OCI-LY1 (cell line): ENCODE measurements around the gene CEP126.

ENCODE experiments used
- H2AFZ ChIP-seq: fragments of 200-600 bp; sonication (generic), shearing (Covaris generic); 2 replicates; pipeline ENCODE4 v1.6.0; 2014; ENCODE audit warnings: antibody characterized with exemption, mild to moderate bottlenecking, low read length
- H3F3A ChIP-seq: fragments of 200-600 bp; sonication (generic), shearing (Covaris generic); 2 replicates; pipeline ENCODE4 v1.6.0; 2014; ENCODE audit warnings: mild to moderate bottlenecking, antibody characterized with exemption, low read length, moderate library complexity; ENCODE audit not compliant: insufficient read depth
- H3K27ac ChIP-seq: fragments of 200-600 bp; sonication (generic); 2 replicates; pipeline ENCODE4 v1.5.1; 2014; ENCODE audit warnings: low read length, mixed run types, mild to moderate bottlenecking, low read depth; ENCODE audit not compliant: poor library complexity, severe bottlenecking
- H3K27me3 ChIP-seq: fragments of 200-600 bp; sonication (generic); 2 replicates; pipeline ENCODE4 v1.6.0; 2014; ENCODE audit warnings: antibody characterized with exemption, mild to moderate bottlenecking, low read length, moderate library complexity; ENCODE audit not compliant: insufficient read depth
- H3K36me3 ChIP-seq: fragments of 200-600 bp; sonication (generic); 2 replicates; pipeline ENCODE4 v1.6.1; 2014; ENCODE audit warnings: mild to moderate bottlenecking, antibody characterized with exemption, low read length, moderate library complexity, mixed read lengths; ENCODE audit not compliant: insufficient read depth
- H3K4me1 ChIP-seq: fragments of 200-600 bp; sonication (generic); 2 replicates; pipeline ENCODE4 v1.5.1; 2014; ENCODE audit warnings: mild to moderate bottlenecking, low read length, moderate library complexity; ENCODE audit not compliant: insufficient read depth, severe bottlenecking
- H3K4me2 ChIP-seq: fragments of 200-600 bp; sonication (generic), shearing (Covaris generic); 2 replicates; pipeline ENCODE4 v1.6.1; 2014; ENCODE audit warnings: low read length
- H3K4me3 ChIP-seq: fragments of 200-600 bp; sonication (generic); 2 replicates; pipeline ENCODE4 v1.5.1; 2014; ENCODE audit warnings: low read length, low read depth, mild to moderate bottlenecking, mixed read lengths; ENCODE audit not compliant: poor library complexity, severe bottlenecking
- H3K79me2 ChIP-seq: fragments of 200-600 bp; shearing (Covaris generic); 2 replicates; pipeline ENCODE4 v1.6.1; 2016; ENCODE audit warnings: mixed run types, low read length, mixed read lengths; ENCODE audit not compliant: insufficient read depth
- H3K9ac ChIP-seq: fragments of 200-600 bp; sonication (generic), shearing (Covaris generic); 2 replicates; pipeline ENCODE4 v1.6.1; 2014; ENCODE audit warnings: mild to moderate bottlenecking, low read length, mixed read lengths
- H3K9me2 ChIP-seq: fragments of 200-600 bp; sonication (generic), shearing (Covaris generic); 2 replicates; pipeline ENCODE4 v1.6.1; 2014; ENCODE audit warnings: low read depth, mild to moderate bottlenecking, low read length, mixed read lengths
- H3K9me3 ChIP-seq: fragments of 200-600 bp; shearing (Covaris generic); 2 replicates; pipeline ENCODE4 v1.6.1; 2014; ENCODE audit warnings: low read length, mixed read lengths
- H4K20me1 ChIP-seq: fragments of 200-600 bp; sonication (generic), shearing (Covaris generic); 2 replicates; pipeline ENCODE4 v1.6.0; 2016; ENCODE audit warnings: mild to moderate bottlenecking, low read length; ENCODE audit not compliant: insufficient read depth
- EZH2 ChIP-seq: fragments of 200-600 bp; sonication (generic), shearing (Covaris generic); IDR thresholded peaks from 2 replicates; pipeline ENCODE4 v1.8.0; 2017; ENCODE audit warnings: borderline replicate concordance, mixed run types, mild to moderate bottlenecking, antibody characterized with exemption, low read length, moderate library complexity, mixed read lengths
- TF ChIP-seq, protein P1 (sequence below): fragments of 200-600 bp; sonication (generic), shearing (Covaris generic); IDR thresholded peaks from 2 replicates; pipeline ENCODE4 v1.5.1; 2017; ENCODE audit warnings: mild to moderate bottlenecking, antibody characterized with exemption, low read length, moderate library complexity, mixed read lengths

Gene CEP126

DNA sequence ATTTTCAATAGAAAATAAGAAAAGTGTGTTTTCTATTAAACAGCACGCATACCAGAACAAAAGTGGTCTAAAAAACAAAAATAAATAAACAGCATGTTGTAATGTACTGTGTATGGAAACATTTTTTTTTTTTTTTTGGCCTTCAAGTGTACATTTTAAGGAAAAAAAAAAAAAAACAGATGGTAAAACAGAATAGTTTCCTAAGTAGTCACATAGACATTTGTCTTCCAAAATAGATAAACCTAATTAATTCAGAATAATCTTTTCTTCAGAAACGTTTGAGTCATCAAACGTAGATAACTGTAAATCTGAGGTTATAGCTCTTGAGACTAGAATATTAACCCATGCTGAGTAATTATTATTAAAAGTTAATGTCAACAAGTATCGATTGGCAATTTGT lies 132.0 kb downstream of the CEP126 start:
- Histone ChIP-seq H3K4me3 (no peak overlapping the region), H3K4me2 (no peak overlapping the region), H4K20me1 (no peaks in the 10 kb centered on the region), H3K27ac (no peak overlapping the region), H3F3A (no peaks in the 10 kb centered on the region), H3K79me2 (no peaks in the 10 kb centered on the region), H3K27me3 (no peaks in the 10 kb centered on the region), H2AFZ (no peak overlapping the region), H3K9me2 (no peaks in the 10 kb centered on the region), H3K36me3 (no peaks in the 10 kb centered on the region), H3K4me1 (no peaks in the 10 kb centered on the region), H3K9ac (no peak overlapping the region), H3K9me3 (no peaks in the 10 kb centered on the region)
- TF ChIP-seq, protein P1, sequence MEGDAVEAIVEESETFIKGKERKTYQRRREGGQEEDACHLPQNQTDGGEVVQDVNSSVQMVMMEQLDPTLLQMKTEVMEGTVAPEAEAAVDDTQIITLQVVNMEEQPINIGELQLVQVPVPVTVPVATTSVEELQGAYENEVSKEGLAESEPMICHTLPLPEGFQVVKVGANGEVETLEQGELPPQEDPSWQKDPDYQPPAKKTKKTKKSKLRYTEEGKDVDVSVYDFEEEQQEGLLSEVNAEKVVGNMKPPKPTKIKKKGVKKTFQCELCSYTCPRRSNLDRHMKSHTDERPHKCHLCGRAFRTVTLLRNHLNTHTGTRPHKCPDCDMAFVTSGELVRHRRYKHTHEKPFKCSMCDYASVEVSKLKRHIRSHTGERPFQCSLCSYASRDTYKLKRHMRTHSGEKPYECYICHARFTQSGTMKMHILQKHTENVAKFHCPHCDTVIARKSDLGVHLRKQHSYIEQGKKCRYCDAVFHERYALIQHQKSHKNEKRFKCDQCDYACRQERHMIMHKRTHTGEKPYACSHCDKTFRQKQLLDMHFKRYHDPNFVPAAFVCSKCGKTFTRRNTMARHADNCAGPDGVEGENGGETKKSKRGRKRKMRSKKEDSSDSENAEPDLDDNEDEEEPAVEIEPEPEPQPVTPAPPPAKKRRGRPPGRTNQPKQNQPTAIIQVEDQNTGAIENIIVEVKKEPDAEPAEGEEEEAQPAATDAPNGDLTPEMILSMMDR: no peak
- TF ChIP-seq EZH2: no peak

DNA sequence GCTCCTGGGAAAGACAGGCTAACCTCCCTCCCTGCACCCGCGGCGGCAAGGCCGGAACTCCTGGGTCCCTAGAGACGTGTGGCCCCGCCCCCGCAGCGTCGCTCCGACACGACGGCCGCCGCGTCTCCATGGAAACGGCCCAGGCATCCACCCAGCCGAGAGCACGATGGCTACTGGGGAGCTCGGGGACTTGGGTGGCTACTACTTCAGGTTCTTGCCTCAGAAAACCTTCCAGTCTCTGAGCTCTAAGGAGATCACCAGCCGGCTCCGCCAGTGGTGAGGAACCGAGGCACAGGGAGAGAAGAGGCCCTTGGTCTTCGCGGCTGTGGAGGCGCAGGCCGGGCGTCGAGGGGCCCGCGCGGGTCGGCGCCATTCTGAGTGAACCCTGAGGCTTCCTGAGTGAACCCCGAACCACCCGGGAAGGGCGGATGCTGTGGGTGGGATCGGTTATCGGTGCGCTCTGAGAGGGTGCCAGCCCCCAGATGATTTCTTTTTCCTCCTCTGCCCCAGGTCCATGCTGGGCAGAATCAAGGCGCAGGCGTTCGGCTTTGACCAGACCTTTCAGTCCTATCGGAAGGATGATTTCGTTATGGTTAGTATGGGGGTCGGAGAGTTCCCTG lies 132.6 kb downstream of the CEP126 start, which contains the start of gene CFAP300:
Gene CFAP300, plus strand, starts transcription at position 133 of the 620 bp plus-strand sequence. Its CDS starts 34 bp downstream, at position 167.
- H3K9me2 ChIP-seq: no peaks in the 10 kb centered on the region
- H3K27ac ChIP-seq: no peak within 1 kb of the TSS
- H3K4me2 ChIP-seq: no peak within 1 kb of the TSS
- no peaks in the 10 kb centered on the region for H3F3A ChIP-seq
- H2AFZ ChIP-seq: no peak within 1 kb of the TSS
- no peaks in the 10 kb centered on the region for H3K4me1 ChIP-seq
- no peaks in the 10 kb centered on the region for H3K9me3 ChIP-seq
- TF ChIP-seq, protein P1: no peak
- TF ChIP-seq EZH2: no peak
- no peaks in the 10 kb centered on the region for H3K36me3 ChIP-seq
- H3K27me3 ChIP-seq: no peaks in the 10 kb centered on the region
- no peak within 1 kb of the TSS for H3K4me3 ChIP-seq
- H3K9ac ChIP-seq: no peak within 1 kb of the TSS
- no peaks in the 10 kb centered on the region for H4K20me1 ChIP-seq
- H3K79me2 ChIP-seq: no peaks in the 10 kb centered on the region
